GM21737 (cell line): ENCODE measurements around the gene TOMM70.

ENCODE experiments used
- ATAC-seq: cut with Tn5 transposase; IDR thresholded peaks from one replicate; pipeline ENCODE4 v1.9.1; 2021; ENCODE audit warnings: mild to moderate bottlenecking, moderate library complexity; ENCODE audit not compliant: unreplicated experiment

Gene TOMM70

DNA sequence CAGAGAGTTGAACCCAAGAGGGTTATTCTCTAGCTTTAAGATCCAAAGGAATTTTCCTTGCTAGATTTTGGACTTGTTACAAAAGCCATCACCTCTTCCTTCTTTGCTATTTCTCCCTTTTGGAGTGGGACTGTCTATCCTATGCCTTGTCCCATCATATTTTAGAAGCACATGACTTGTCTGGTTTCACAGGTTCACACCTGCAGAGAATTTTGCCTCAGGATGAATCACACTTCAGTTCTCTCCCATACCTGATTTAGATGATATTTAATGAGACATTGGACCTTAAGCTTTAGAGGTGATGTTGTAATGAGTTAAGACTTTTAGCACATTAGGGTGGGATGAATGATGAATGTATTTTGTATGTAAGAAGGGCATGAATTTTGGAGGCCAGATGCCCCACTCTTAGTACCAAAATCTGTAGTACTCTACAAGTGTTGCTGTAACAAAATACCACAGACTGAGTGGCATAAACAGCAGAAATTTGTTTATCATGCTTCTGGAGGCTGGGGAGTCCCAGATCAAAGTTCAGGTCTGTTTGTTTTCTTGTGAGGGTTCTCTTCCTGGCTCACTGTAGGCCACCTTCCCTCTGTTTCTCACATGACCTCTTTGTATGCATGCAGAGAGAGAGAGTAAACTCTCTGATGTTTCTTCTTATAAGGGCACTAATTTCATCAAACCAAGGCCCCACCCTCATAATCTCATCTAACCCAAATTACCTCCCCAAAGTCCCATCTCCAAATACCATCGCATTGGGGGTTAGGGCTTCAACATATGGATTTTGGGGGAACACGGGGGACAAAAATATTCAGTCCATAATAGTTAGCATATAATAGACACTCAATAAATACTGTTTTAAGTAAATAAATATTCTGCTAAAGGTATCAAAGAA, 10.4 kb upstream of the TOMM70 start:
- no peak for ATAC-seq

DNA sequence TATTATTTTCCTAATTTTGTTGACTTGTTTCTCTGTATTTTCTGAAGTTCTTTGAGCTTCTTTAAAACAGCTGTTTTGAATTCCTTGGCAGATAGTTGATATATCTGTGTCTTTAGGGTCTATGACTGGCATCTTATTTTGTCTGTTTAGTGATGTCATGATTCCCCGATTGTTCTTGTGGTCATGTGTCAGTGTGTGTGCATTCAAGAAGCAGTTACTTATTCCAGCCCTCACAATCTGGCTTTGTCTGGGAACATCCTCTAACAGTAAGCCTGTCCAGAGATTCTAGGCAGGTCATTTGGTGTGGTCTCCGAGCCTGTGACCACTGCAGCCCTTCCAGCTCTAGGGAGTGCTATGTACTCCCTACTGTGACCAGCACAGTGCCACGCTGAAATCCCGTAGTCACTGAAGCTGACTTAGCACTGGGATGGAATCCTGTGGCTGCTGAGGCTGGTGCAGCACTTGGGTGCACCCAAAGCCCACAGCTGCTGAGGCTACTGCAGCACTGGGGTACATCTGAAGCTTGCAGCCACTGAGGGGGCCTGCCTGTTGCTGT, 7.2 kb upstream of the TOMM70 start:
- no peak for ATAC-seq

DNA sequence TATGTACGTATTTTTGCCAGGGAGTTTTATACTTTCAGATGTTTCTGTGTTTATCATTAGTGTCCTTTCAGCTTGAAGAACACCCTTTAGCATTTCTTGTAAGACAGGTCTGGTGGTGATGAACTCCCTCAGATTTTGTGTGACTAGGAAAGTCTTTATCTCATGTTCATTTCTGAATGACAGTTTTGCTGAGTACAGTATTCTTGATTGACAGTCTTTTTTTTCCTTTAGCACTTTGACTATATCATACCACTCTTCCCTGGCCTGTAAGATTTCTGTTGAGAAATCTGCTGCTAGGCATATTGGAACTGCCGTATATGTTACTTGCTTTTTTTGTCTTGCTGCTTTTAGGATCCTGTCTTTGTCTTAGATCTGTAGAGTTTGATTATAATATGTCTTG, 6.3 kb upstream of the TOMM70 start:
- ATAC-seq = no peak

GRCh38 chr3:100404250-100404548, 3.3 kb upstream of the TOMM70 start:
- no peak for ATAC-seq

GRCh38 chr3:100403362-100404249, 2.7 kb upstream of the TOMM70 start:
- no peak for ATAC-seq

DNA sequence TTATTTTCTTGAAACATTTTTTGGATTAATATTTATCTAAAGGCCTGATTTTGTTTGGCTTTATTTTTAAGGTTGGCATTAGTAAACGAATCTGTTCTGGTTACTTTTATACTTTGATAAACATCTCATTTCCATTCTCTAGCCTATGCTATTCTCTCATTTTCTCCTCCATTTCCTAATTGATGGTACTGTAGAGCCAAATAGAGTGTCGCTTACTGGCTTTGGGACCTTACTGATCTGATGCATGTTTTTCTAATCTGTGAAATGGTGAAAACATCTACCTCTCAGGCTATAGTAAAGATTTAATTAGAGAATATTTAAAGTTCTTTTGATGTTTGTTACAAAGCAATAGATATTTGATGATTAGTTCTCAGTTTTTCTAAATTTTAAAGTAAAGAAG, 2.0 kb upstream of the TOMM70 start:
- ATAC-seq = no peak

DNA sequence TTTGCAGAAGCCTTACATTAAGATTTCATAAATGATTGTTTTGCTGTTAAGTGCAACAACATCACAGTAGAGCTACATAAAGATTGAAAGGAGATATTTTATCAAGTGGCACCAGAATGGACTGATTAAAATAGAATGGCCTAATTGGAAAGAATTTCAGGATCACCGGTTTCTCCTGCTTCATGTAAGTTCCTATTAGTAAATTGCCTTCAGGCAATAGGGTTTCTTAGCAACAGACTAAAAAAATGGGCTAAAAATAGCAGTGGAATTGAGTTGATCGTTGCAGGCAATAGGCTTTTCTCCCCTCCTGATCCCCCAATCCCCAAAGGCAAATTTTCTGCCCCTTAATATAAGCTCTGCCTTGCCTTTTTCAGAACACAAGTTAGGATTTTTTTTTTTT, 1.4 kb upstream of the TOMM70 start:
- ATAC-seq = no peak

DNA sequence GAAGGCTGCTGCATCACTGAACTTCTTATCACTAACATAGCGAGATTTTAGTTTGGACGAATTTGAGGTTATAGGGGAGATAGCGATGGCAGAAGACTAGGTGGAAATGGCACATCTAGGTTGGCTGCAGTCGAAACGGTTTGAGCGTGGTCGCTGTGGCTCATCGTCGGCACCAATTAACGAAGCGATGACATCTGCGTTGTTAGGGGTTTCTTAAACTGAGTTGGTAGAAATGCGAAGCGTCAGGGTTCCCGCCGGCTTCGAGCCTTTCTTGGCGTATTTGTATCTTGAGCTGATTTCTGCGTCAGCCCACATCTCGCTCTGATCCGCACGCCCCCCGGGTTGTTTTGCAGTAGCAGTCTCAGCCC, 769 bp upstream of the TOMM70 start:
- peak; percentile 20 for ATAC-seq

DNA sequence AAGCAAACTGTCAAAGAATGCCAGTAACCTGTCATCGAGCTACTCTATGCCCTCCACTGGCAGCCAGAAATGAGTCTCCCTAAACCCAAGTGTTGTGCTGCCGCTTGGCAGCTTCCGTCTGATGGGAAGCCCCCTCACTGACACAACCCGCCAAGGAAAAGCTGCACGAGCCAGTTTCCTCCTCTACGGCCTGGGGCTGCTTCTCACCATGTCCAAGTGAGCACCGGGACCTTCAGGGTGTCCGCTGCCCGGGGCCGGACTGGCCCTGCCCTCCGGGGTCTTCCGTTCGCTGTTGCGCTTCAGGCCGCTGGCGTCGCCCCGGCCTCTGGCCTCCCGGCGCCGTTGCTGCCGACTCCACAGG, 490 bp downstream of the TOMM70 start:
- ATAC-seq = peak; percentile 13

- no peak for ATAC-seq
Measured at GRCh38 chr3:100399341-100400071, 1.4 kb downstream of the TOMM70 start.

- ATAC-seq = no peak
Measured at GRCh38 chr3:100396967-100397366, 3.9 kb downstream of the TOMM70 start.

DNA sequence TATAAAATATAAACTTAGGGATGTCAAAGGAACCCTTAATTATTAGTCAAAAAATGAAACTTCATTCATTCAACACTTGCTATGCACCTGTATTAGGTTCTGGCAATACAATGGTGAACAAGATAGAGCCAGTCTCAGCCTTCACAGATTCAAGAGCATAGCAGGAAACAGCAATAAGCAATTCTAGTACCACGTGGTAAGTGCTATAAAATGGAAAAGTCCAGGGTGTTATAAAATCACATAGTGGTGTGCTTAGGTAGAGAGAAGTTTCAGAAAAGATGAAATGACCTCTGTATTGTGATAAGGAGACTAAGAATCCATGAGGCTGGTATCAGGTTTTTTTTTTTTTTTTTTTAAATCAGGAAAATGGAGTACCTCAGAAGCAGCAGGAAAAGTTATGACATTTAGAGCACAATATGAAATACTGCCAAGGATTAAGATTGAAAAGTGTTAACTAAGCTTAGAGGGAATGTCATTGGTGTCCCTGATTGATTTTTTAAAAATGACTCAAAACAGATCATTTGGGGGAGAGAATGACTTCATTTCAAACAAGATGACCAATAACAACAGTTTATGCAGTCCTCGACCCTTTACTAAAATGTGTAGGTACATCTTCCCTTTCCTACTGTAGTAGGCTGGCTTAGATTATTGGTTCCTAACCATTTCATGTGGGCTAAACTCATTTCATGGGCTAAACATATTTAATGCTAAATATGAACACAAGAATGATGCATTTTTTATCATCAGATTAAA, 5.0 kb downstream of the TOMM70 start:
- no peak for ATAC-seq

- ATAC-seq = no peak
Measured at GRCh38 chr3:100389025-100389424, 11.9 kb downstream of the TOMM70 start.

DNA sequence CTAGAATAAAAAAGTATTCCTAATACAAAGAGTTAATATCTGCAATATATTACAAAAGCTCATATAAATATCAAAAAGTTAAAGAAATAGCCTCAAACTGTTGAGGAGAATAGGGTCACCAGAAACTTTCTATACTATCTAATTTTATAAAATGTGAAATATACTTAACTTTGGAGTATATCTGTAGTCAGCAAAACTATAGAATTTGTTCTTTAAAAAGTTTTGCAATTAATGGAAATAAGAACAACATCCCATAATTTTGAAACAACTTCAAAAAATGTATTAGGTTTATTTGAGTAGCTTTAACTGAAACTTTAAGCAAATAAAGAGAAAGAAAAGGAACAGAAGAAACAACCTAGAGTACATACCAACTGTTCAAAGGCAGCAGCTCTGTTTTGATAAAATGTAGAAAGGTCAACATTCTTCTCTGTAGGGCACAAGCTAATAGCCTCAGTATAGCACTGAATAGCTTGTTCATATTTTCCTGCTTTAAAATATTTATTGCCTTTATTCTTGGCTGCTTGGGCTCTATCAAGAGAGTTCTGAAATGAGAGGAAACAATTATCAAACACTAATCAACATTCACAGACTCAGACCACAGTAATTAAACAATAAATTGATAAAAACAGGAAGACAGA, 14.3 kb downstream of the TOMM70 start:
- no peak for ATAC-seq

- ATAC-seq = no peak
Measured at GRCh38 chr3:100384733-100385525, 16.0 kb downstream of the TOMM70 start.

DNA sequence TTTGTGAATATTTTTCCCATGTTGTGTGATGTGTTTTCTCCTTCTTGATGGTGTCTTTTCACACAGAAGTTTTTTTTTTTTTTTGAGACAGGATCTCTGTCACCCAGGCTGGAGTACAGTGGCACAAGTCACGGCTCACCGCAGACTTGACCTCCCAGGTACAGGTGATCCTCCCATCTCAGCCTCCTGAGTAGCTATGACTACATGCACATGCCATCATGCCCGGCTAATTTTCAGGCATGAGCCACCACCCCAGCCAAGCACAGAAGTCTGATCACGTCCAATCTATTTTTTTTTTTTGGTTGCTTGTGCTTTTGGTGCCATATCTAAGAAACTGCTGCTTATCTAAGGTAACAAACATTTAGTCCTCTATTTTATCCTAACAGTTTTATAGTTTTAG, 24.6 kb downstream of the TOMM70 start:
- ATAC-seq = no peak

GRCh38 chr3:100374521-100374920, 26.4 kb downstream of the TOMM70 start:
- ATAC-seq = no peak

GRCh38 chr3:100370756-100371155, 30.1 kb downstream of the TOMM70 start:
- ATAC-seq = no peak

GRCh38 chr3:100368441-100368840, 32.4 kb downstream of the TOMM70 start:
- no peak for ATAC-seq
